HEK293 (cell line): ENCODE data around the gene CTLA4.

Experiments
- CTCF ChIP-seq: fragments of 450-650 bp; formaldehyde crosslinking; IDR thresholded peaks from 2 replicates; pipeline ENCODE4 v1.5.1; 2016; ENCODE audit warnings: missing biosample characterization, missing genetic modification characterization
- ZNF626 ChIP-seq: fragments of 450-650 bp; sonication (Bioruptor Pico); formaldehyde crosslinking; IDR thresholded peaks from 2 replicates; pipeline ENCODE4 v1.5.1; 2018; ENCODE audit warnings: missing biosample characterization, missing genetic modification characterization, inconsistent platforms

- TF ChIP-seq ZNF626, result no peak
- TF ChIP-seq CTCF (tag by site-specific recombination), result no peak
Measured at GRCh38 chr2:203853722-203854121, 13.8 kb upstream of the CTLA4 start.
